GM18520 (cell line): ENCODE results near the gene RPTOR.
"Not testable (repeated sequence)": the region's sequence is repeated elsewhere in the genome, so short reads cannot be mapped to it uniquely, and the experiment has no call there.

ENCODE experiments used
- ATAC-seq: cut with Tn5 transposase; IDR thresholded peaks from one replicate; pipeline ENCODE4 v1.9.1; 2021; ENCODE audit not compliant: unreplicated experiment

Gene RPTOR

DNA sequence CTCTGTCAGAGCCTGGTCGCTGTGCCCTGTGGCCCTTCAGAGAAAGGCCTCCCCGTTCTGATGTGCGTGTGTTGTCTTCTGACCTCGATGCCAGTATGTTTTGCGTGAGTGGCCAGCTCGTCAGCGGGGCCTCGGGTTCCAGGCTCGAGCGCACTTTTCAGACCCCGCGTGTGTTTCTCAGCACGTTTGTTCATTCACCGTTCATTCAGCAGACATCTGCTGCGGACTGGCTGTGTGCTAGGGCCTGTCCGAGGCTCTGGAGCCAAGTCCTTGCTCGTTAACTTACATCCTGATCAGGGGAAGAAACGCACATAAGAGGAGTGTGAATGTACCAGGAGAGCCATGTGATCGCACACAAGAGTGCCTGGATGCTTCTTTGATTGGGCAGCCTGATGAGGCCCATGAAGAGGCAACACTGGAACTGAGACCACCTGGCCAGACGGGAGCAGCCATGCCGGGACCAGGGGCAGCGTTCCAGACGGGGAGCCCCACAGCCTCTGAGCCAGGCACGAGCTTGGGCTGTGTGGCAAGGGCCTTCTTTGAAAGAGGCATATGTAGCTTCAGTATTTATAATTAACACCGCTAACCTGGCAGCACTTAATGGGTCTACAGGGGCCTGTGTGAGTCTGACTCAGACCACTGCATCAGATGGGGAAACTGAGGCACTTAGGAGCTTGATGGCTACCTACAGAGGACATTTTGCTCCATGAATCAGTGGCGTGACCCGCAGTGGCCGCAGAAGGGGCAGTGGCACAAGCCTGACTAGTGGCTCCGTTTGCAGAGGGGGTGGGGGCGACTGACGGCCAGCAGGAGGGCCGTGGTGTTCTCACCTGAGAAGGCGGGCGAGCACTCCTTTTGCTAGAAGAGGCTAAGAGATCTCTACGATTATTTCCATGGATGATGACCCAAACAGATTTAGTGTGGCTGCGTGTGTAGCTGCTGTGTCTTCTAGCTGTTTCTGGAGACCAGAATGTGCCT is 259.1 kb downstream of the RPTOR start:
- ATAC-seq = no peak

- ATAC-seq = no peak
Observed at GRCh38 chr17:80804466-80804865, 259.8 kb downstream of the RPTOR start.

DNA sequence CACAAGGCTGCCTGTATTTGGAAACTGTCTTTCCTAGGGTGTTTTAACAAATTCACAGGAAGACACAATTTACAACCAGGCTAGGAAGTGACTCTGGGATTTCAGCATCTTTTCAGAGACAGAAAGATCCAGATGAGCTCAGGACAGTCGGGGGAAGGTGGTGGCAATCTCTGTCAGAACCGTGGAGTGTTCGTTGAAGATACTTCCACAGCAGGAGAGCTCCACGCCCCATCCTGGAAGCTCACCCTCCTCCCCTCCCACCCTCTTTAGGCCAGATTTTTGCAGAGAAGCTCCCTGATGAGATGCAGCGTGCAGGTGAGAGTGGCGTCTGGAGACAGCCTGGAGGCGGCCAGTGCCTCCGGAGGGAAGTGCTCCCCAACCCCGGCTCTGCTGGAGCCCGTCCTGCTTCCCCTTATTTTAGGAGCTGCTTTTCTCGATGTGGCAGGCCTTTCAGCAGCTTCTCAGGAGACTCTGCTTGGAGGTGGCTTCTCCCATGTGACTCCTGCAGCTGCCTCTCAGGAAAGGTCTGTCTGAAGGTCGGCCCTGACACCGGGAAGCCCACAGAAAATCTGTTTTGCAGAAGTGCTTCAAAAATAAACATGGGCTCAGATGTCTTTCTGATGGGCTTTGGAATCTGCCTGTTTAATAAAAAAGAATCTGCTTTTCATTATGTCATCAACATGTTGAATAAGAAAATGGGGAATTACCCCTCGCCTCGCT is 260.6 kb downstream of the RPTOR start:
- ATAC-seq = no peak

DNA sequence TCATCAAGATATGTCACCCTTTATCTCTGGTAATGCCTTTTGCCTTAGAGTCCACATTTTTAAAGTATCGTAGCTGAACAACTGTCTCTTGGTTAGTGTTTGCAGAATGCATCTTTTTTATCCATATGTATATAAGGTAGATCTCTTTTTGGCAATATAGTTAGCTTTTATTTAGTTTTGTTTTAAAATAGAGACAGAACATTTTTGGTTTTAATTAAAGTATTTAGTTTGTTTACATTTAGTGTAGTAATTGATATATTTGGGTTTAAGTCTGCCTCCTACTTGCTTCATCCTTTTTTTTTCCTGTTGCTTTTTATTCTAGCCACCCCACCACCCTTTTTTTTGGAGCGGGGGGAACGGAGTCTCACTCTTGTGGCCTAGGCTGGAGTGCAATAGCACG is 262.4 kb downstream of the RPTOR start:
- ATAC-seq = no peak

- ATAC-seq = no peak
Observed at GRCh38 chr17:80807882-80808281, 263.2 kb downstream of the RPTOR start.

DNA sequence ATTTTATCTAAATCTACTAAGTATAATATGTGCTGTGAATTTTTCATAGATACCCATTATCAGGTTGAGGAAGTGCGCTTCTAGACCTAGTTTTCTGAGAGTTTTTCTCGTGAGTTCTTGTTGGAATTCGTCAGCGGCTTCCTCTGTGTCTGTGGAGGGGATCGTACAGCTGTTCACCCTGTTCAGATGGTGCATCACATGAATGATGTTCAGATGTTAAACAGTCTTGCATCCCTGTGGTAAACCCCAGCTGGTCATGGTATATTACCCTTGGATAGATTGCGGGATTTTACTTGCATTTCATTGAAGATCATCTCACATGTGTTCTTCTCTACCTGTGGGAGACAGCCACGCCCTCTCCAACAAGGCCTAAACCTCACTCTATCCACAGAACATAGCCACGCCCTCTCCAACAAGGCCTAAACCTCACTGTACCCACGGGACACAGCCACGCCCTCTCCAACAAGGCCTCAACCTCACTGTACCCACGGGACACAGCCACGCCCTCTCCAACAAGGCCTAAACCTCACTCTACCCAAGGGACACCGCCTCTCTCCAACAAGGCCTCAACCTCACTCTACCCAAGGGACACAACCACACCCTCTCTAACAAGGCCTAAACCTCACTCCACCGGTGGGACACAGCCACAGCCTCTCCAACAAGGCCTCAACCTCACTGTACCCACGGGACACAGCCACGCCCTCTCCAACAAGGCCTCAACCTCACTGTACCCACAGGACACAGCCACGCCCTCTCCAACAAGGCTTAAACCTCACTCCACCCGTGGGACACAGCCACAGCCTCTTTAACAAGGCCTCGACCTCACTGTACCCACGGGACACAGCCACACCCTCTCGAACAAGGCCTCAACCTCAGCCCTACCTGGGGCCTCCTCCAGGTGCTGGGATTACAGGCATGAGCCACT is 266.8 kb downstream of the RPTOR start:
- no peak for ATAC-seq

DNA sequence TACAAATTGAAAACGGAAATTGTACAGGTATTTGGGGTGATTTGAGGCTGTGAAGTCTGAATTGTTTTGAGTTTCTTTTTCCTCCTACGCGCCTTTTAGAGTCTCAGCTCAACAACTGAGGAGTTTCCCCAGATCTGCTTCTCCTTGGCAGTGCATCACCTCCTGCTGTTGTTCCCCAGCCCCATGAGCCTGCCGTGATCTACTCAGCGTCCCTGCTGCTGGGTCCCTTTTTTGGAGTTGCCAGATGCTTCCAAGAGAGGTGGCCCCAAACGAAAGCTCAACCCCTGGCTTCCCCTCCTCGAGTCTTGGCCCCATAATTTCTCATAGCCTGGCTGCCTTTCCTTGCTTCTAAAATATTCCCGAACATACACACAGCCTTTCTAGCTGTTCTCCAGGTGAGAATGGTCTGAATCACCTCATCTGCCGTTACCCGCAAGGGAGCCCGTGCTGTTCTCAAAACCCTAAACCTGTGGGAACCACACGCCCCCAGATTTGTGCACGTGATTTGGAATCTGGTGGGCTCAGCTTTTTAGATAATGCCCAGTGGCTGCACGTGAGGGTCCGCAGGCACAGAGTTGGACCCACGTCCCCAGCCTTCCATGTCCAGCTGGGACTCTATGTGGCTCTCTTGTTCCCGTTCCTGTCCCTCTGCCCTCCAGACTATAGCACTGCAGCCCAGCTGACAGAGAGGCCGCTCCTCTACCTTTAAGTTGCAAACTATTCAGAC is 267.9 kb downstream of the RPTOR start:
- ATAC-seq = no peak

- no peak for ATAC-seq
Observed at GRCh38 chr17:80813318-80813717, 268.7 kb downstream of the RPTOR start.

DNA sequence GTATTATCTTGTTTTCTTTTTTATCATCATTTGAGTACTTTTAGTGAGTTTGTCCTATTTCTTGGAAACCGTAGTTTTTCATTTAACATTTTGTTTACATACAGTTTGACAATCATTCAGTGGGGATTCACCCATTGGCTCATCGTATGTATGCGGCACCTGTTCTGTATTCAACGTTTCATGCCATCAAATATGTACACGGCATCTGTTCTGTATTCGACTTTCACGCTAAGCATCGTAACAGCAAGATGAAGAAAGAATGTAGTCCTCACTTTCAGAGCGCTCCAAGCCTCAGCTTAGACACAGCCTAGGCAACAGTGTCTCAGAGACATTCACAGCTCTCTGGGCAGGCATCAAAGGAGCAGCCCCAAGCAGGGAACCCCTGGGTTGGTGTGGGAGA is 269.9 kb downstream of the RPTOR start:
- no peak for ATAC-seq

- no peak for ATAC-seq
Observed at GRCh38 chr17:80815151-80815681, 270.6 kb downstream of the RPTOR start.

DNA sequence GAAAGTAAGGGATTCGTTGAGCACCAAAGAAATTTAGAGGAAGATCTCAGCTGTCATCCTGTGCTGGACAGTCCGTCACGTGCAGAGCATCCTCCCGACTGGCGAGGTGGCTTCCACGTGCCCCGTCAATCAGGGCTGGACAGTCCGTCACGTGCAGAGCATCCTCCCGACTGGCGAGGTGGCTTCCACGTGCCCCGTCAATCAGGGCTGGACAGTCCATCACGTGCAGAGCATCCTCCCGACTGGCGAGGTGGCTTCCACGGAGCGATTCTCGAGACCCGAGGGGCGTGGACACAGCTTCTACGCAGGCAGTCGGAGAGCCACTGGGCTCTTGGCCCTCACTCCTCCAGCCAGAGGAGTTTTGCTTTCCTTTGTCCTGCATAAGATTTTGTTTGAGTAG is 271.1 kb downstream of the RPTOR start:
- ATAC-seq = not testable (repeated sequence)

- no peak for ATAC-seq
Observed at GRCh38 chr17:80816241-80817103, 271.8 kb downstream of the RPTOR start.

- ATAC-seq = no peak
Observed at GRCh38 chr17:80817321-80817845, 272.7 kb downstream of the RPTOR start.

- ATAC-seq = no peak
Observed at GRCh38 chr17:80817861-80818260, 273.2 kb downstream of the RPTOR start.

GRCh38 chr17:80818871-80819270 is 274.2 kb downstream of the RPTOR start:
- no peak for ATAC-seq

DNA sequence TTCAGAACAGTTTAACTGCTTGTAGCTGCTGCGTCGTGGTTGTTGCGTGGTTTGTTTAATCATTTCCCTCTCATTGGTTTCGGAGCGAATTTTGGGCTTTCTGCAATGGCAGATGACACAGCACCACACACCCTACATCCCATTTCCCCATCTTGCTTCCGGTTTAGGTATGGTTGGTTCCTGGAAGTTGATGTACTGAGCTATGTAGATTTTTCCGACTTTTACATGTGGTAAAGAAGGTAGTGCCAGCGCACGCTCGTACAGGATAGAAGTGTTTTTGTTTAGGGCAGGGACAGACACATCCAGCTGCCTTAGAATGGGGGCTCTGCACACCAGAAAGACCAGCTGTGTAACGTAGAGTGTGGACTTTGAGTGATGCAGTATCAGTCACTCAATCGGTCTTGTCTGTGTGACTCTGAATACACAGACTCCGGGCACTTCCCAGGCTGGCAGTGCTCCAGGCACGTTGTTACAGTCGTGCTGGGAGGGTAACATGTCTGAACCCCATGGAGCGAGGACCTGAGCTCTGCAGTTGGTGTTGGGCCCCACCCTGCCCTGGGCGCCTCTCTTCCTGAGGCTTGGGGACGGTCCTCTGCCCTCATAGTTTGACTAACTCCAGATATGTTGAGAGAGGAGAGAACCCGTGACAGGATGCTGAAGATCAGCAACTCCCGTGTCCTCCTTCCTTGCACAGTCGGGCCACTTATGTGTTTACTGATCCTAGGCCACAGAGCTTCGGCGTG is 275.0 kb downstream of the RPTOR start:
- ATAC-seq = no peak

DNA sequence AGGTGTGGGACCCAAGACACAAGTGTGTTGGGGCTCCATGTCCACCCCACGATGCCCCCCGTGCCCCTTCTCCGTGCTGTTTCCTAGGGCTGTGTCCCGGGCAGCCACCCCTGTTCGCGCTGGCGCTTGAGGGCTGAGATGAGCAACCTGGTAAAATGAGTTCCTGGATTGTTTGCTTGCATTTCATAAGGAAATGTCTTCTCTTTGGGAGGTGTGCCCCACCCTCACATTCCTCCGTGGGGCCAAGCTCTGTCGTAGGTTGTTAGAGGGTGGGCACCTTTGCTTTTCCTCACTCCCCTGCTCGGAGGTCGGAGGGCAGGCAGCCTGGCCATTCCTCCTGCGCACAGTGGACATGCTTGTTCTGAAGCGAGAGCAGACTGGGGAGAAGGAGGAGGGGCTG is 275.7 kb downstream of the RPTOR start:
- ATAC-seq = no peak

DNA sequence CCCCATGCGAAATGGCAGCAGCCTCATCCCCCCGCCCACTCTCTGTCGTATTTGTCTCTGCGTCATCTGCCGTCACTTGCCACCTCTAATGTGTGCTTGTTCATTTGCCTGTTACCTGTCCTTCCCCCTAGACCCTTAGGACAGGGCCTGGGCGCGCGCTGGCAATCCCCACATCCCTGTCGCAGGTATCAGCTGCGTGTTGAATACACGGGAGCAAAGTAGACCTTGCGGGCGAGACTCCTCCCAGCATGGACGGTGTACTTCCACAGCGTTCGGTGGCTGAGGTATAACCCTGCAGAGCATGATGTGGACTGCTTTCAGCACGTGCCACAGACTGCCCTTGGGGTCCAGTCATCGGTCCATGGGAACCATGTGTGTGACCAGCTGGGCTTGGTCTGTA is 276.9 kb downstream of the RPTOR start:
- ATAC-seq = no peak
